HFFc6 (cell line): ENCODE measurements around the gene CREBRF. TPM values are rescaled to one million over a fixed set of nuclear protein-coding genes. Genes with fewer than 3 reads are reported as not detected.
"Not testable (repeated sequence)": the region's sequence is repeated elsewhere in the genome, so short reads cannot be mapped to it uniquely, and the experiment has no call there.

Experiments used
- DNase-seq: peaks from one replicate; pipeline ENCODE4 v3.0.0-alpha.2; 2018
- H3K27ac Mint-ChIP-seq: 2 replicates; pipeline ENCODE4 v1.8.0; 2020; ENCODE audit warnings: mild to moderate bottlenecking, mixed read lengths
- H3K27me3 Mint-ChIP-seq: 2 replicates; pipeline ENCODE4 v1.8.0; 2021; ENCODE audit warnings: mild to moderate bottlenecking, moderate library complexity, mixed read lengths; ENCODE audit not compliant: insufficient read depth
- H3K36me3 Mint-ChIP-seq: 2 replicates; pipeline ENCODE4 v1.8.0; 2021; ENCODE audit warnings: low read depth, mixed read lengths
- H3K4me1 Mint-ChIP-seq: 2 replicates; pipeline ENCODE4 v1.8.0; 2020; ENCODE audit warnings: low read depth, mixed read lengths
- H3K4me3 Mint-ChIP-seq: 2 replicates; pipeline ENCODE4 v1.8.0; 2020; ENCODE audit warnings: mild to moderate bottlenecking, moderate library complexity, mixed read lengths
- H3K9me3 Mint-ChIP-seq: 2 replicates; pipeline ENCODE4 v1.8.0; 2020; ENCODE audit warnings: mild to moderate bottlenecking, mixed read lengths
- CTCF ChIP-seq: fragments of 200-600 bp; sonication (generic); IDR thresholded peaks from 2 replicates; pipeline ENCODE4 v1.5.0; 2021; ENCODE audit warnings: antibody characterized with exemption, mild to moderate bottlenecking
- total RNA-seq, 6 experiments: library from RNA; stranded (reverse); fragmentation: NEBNext Ultra II Directional; extraction: Animal tissue kit (Norgen Biotek cat#: 25700); gene quantifications; 2 replicates in 1 of 6; 3 replicates in 5 of 6; pipeline ENCODE4 v1.2.3, GENCODE V29; 2021

CREBRF gene
- total RNA-seq, 6 experiments from 2014 or later: 8.7 to 15.3 (median 10.7) TPM

- H3K4me1 Mint-ChIP-seq: no peaks in the 10 kb centered on the region
Observed at GRCh38 chr5:173028811-173029327, 27.3 kb upstream of the CREBRF start.

GRCh38 chr5:173029499-173029921, 26.6 kb upstream of the CREBRF start:
- no peak for DNase-seq

More at GRCh38 chr5:173028811-173029327, 27.3 kb upstream of the CREBRF start:
- H3K27ac Mint-ChIP-seq: no peak overlapping the region
- no peak overlapping the region for H3K4me3 Mint-ChIP-seq
- peaks cover 4% of the 10 kb centered on the region; the same call in 1 of the 2 replicates for H3K36me3 Mint-ChIP-seq
- TF ChIP-seq CTCF: no peak
- peaks cover 2% of the 10 kb centered on the region; the same call in 1 of the 2 replicates for H3K27me3 Mint-ChIP-seq
- no peaks in the 10 kb centered on the region for H3K9me3 Mint-ChIP-seq
- no peak for DNase-seq

DNA sequence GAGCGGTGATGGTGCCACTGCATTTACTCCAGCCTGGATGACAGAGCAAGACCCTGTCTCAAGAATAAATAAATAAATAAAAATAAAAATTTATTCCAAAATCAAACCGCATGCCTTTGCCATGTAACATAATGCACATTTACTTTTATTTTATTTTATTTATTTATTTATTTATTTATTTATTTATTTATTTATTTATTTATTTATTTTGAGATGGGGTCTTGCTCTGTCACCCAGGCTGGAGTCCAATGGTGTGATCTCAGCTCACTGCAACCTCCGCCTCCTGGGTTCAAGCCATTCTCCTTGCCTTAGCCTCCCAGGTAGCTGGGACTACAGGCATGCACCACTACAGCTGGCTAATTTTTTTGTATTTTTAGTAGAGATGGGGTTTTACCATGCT, 24.1 kb upstream of the CREBRF start:
- not testable (repeated sequence) for H3K9me3 Mint-ChIP-seq, DNase-seq, H3K27me3 Mint-ChIP-seq, H3K4me3 Mint-ChIP-seq, H3K27ac Mint-ChIP-seq
- peaks cover 23% of the 10 kb centered on the region for H3K36me3 Mint-ChIP-seq
- H3K4me1 Mint-ChIP-seq: peaks cover 23% of the 10 kb centered on the region

More at GRCh38 chr5:173029499-173029921, 26.6 kb upstream of the CREBRF start:
- no peaks in the 10 kb centered on the region for H3K9me3 Mint-ChIP-seq
- H3K4me1 Mint-ChIP-seq: peaks cover 3% of the 10 kb centered on the region
- peaks cover 6% of the 10 kb centered on the region for H3K36me3 Mint-ChIP-seq
- H3K27ac Mint-ChIP-seq: no peak overlapping the region
- H3K4me3 Mint-ChIP-seq: no peak overlapping the region
- no peak for TF ChIP-seq CTCF
- H3K27me3 Mint-ChIP-seq: no peaks in the 10 kb centered on the region; the same call in 1 of the 2 replicates

- no peaks in the 10 kb centered on the region for H3K9me3 Mint-ChIP-seq
- H3K36me3 Mint-ChIP-seq: peaks cover 23% of the 10 kb centered on the region
- H3K4me3 Mint-ChIP-seq: no peak overlapping the region
Observed at GRCh38 chr5:173032730-173033129, 23.4 kb upstream of the CREBRF start.

DNA sequence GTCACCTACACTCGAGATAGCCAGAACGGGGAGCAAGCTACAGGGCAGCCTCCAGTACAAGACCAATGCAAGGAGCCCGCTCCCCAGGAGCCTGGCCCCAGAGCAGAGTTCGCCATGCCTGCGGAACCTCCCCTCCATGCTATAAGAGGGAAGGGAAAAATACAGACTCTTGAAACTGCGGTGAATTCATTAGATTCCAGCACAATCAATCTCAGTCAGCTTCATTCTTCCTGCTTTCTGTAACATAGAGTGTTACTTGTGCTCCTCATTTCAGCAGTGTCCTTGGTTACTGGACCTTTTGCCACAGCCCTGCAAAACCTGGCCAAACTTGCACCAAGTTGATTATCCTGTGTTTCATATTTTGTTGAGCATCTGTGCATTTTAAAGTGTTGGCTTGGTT, 22.2 kb upstream of the CREBRF start:
- Mint-ChIP-seq H3K27me3 (no peaks in the 10 kb centered on the region), H3K27ac (no peak overlapping the region), H3K4me1 (peaks cover 23% of the 10 kb centered on the region), H3K9me3 (no peaks in the 10 kb centered on the region), H3K36me3 (peaks cover 30% of the 10 kb centered on the region), H3K4me3 (no peak overlapping the region)
- no peak for TF ChIP-seq CTCF
- no peak for DNase-seq

More at GRCh38 chr5:173032730-173033129, 23.4 kb upstream of the CREBRF start:
- Mint-ChIP-seq H3K4me1 (peaks cover 23% of the 10 kb centered on the region), H3K27me3 (no peaks in the 10 kb centered on the region), H3K27ac (no peak overlapping the region)
- no peak for DNase-seq
- TF ChIP-seq CTCF: no peak

DNA sequence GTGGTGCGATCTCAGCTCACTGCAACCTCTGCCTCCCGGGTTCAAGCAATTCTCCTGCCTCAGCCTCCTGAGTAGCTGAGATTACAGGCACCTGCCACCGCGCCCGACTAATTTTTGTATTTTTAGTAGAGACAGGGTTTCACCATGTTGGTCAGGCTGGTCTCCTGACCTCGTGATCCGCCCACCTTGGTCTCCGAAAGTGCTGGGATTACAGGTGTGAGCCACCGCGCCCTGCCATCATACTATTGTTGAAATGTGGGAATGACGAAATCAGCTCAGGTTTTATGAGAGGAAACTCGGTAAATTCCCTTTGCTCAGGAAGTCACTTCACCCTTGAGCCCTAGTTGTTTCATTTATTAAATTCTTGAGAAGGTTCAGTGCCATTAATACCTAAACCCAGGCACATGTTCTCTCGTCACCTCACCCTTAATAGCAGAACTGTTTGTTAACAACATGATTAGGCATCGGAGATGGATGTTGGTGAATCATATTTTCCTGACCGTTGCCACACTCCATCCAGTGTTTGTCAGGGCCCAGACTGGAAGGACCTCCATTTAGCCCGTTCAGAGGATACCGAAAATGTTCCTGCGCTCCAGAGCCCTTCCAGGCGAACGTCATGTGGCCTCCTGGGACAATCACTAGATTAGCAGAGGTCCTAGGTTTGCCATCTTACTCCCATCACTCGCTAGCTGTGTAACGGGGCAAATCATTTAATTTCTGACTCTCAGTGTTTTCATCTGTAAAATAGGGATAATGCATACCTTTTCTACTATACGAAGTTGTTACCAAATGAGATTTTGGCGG, 20.0 kb upstream of the CREBRF start:
- H3K36me3 Mint-ChIP-seq: peaks cover 48% of the 10 kb centered on the region

More for the DNA sequence above, 20.0 kb upstream of the CREBRF start:
- H3K4me3 Mint-ChIP-seq: no peak overlapping the region
- DNase-seq: no peak
- H3K4me1 Mint-ChIP-seq: peaks cover 23% of the 10 kb centered on the region
- TF ChIP-seq CTCF: no peak
- H3K27ac Mint-ChIP-seq: peak overlapping the region; percentile 7; the same call in 1 of the 2 replicates
- H3K27me3 Mint-ChIP-seq: no peaks in the 10 kb centered on the region; the same call in 1 of the 2 replicates
- H3K9me3 Mint-ChIP-seq: peaks cover 19% of the 10 kb centered on the region
